Loucy (cell line): ENCODE data around the gene PPP2R1B.

ENCODE experiments used
- H2AFZ ChIP-seq: fragments of 200-600 bp; sonication (generic); 2 replicates; pipeline ENCODE4 v1.6.0; 2016; ENCODE audit warnings: antibody characterized with exemption, mild to moderate bottlenecking, low read length, moderate library complexity
- H3F3A ChIP-seq: fragments of 200-600 bp; 2 replicates; pipeline ENCODE4 v1.6.0; 2016; ENCODE audit warnings: antibody characterized with exemption, low read depth, mild to moderate bottlenecking
- H3K27me3 ChIP-seq: fragments of 200-600 bp; sonication (generic); 2 replicates; pipeline ENCODE4 v1.6.1; 2014; ENCODE audit warnings: low read length, mild to moderate bottlenecking; ENCODE audit not compliant: insufficient read depth, poor library complexity, severe bottlenecking
- H3K36me3 ChIP-seq: fragments of 200-600 bp; sonication (generic); 2 replicates; pipeline ENCODE4 v1.6.1; 2016; ENCODE audit warnings: low read length; ENCODE audit not compliant: insufficient read depth
- H3K4me1 ChIP-seq: fragments of 200-600 bp; sonication (generic); 2 replicates; pipeline ENCODE4 v1.5.1; 2014; ENCODE audit warnings: low read length, mild to moderate bottlenecking; ENCODE audit not compliant: insufficient read depth, poor library complexity, severe bottlenecking
- H3K4me2 ChIP-seq: fragments of 200-600 bp; sonication (generic); 2 replicates; pipeline ENCODE4 v1.6.0; 2014; ENCODE audit warnings: antibody characterized with exemption, low read length, low read depth, mild to moderate bottlenecking; ENCODE audit not compliant: poor library complexity, severe bottlenecking
- H3K4me3 ChIP-seq: fragments of 200-600 bp; sonication (generic); 2 replicates; pipeline ENCODE4 v1.5.1; 2014; ENCODE audit warnings: low read length, mild to moderate bottlenecking, mixed read lengths; ENCODE audit not compliant: poor library complexity, severe bottlenecking
- H3K79me2 ChIP-seq: fragments of 200-600 bp; sonication (generic); 2 replicates; pipeline ENCODE4 v1.6.1; 2014; ENCODE audit warnings: low read length; ENCODE audit not compliant: insufficient read depth
- H3K9ac ChIP-seq: fragments of 200-600 bp; sonication (generic); 2 replicates; pipeline ENCODE4 v1.6.0; 2014; ENCODE audit warnings: mild to moderate bottlenecking, low read depth, low read length, moderate library complexity; ENCODE audit not compliant: poor library complexity, severe bottlenecking
- H3K9me2 ChIP-seq: fragments of 200-600 bp; sonication (generic); replicated peaks from 2 replicates; pipeline ENCODE4 v1.6.1; 2016; ENCODE audit warnings: low read depth, low read length, mixed read lengths
- H3K9me3 ChIP-seq: fragments of 200-600 bp; sonication (generic); 2 replicates; pipeline ENCODE4 v1.6.1; 2014; ENCODE audit warnings: mild to moderate bottlenecking, antibody characterized with exemption, low read length, low read depth; ENCODE audit not compliant: insufficient read depth
- H4K20me1 ChIP-seq: fragments of 200-600 bp; sonication (generic); 2 replicates; pipeline ENCODE4 v1.6.0; 2014; ENCODE audit warnings: antibody characterized with exemption, low read length, mild to moderate bottlenecking; ENCODE audit not compliant: insufficient read depth, poor library complexity, severe bottlenecking
- CTCF ChIP-seq: fragments of 200-600 bp; sonication (generic); conservative IDR thresholded peaks from 2 replicates; pipeline ENCODE4 v1.5.1; 2014; ENCODE audit warnings: mild to moderate bottlenecking, antibody characterized with exemption, low read length
- EZH2phosphoT487 ChIP-seq: fragments of 200-600 bp; IDR thresholded peaks from 2 replicates; pipeline ENCODE4 v1.6.1; 2018; ENCODE audit warnings: antibody characterized with exemption, mild to moderate bottlenecking, moderate library complexity, borderline replicate concordance

PPP2R1B gene

DNA sequence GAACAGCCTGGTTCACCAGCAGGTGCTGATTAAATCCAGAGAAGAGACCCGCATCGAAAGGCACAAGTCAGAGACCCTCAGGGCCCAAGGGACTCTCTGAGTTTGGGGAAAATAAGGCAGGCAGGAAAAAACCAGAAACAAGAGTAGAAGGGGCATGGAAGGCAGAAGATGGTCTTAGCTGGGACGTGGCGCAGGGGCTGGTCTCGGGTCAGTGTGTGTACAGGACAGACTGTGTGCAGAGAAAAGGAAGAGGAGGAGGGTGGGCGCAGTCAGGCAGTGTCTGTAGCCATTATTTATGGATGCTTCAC, 31.3 kb downstream of the PPP2R1B start:
- Histone ChIP-seq H3K36me3 (peaks cover 19% of the 10 kb centered on the region; the same call in 1 of the 2 replicates), H3F3A (no peaks in the 10 kb centered on the region), H3K27me3 (no peaks in the 10 kb centered on the region), H4K20me1 (no peaks in the 10 kb centered on the region), H3K4me1 (no peaks in the 10 kb centered on the region), H3K79me2 (no peaks in the 10 kb centered on the region), H3K9me3 (no peaks in the 10 kb centered on the region), H3K9me2 (no peaks in the 10 kb centered on the region), H3K9ac (no peak overlapping the region), H3K4me3 (no peak overlapping the region), H2AFZ (no peak overlapping the region), H3K4me2 (no peak overlapping the region)
- TF ChIP-seq CTCF (no peak), EZH2phosphoT487 (no peak)

DNA sequence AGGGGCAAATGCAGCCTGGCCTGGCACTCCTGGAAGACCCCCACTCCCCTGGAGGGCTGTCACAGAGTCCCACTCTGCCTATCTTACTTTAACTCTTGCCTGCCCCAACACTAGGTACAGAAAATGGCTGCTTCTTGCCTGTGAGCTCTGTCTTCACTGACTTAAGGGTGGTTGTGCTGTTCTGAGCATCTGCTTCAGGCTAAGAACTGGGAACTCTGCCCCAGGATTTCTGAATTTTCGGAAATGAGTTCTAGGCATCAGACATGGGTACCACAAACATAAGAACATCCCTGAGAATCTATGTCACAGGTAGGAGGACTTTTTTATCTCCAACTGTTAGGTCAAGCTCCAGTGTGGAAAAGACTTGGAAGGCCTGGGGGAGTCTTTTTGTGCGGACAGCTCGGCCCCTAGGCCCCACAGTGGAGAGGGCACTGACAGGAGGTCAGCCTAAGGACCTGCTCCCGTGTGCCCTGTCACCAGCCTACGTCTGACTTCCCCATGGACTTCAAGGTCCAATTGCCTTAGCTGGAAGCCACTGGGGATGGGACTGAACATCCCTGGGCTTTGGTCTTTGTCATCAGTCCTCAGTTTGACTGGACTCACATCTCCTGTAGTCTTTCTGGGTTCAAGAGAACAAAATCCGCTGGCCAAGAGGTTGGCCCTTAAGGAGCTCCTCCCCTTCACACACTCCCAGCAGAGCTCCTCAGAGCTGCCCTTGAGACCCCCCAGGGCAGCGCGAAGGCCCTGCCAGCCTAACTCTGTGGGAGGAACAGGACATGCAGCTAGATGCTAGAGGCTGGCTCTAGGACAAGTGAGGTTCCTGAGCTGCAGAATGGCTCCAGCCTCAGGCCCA, 31.9 kb downstream of the PPP2R1B start:
- H3K9me3 ChIP-seq: no peaks in the 10 kb centered on the region
- no peaks in the 10 kb centered on the region for H3K79me2 ChIP-seq
- H3K4me3 ChIP-seq: no peak overlapping the region
- no peaks in the 10 kb centered on the region for H3F3A ChIP-seq
- H3K9ac ChIP-seq: no peak overlapping the region
- H2AFZ ChIP-seq: no peak overlapping the region
- H4K20me1 ChIP-seq: no peaks in the 10 kb centered on the region
- no peak for TF ChIP-seq EZH2phosphoT487
- no peak for TF ChIP-seq CTCF
- H3K4me1 ChIP-seq: no peaks in the 10 kb centered on the region
- H3K4me2 ChIP-seq: no peak overlapping the region
- H3K36me3 ChIP-seq: peaks cover 15% of the 10 kb centered on the region; the same call in 1 of the 2 replicates
- no peaks in the 10 kb centered on the region for H3K9me2 ChIP-seq
- H3K27me3 ChIP-seq: no peaks in the 10 kb centered on the region

GRCh38 chr11:111733611-111734088, 32.5 kb downstream of the PPP2R1B start:
- Histone ChIP-seq H3K9ac (no peak overlapping the region), H3K4me1 (no peaks in the 10 kb centered on the region), H3K79me2 (no peaks in the 10 kb centered on the region), H3K4me3 (no peak overlapping the region), H3K27me3 (no peaks in the 10 kb centered on the region), H3K36me3 (peaks cover 8% of the 10 kb centered on the region; the same call in 1 of the 2 replicates), H3F3A (no peaks in the 10 kb centered on the region), H2AFZ (no peak overlapping the region), H3K9me2 (no peaks in the 10 kb centered on the region), H3K9me3 (no peaks in the 10 kb centered on the region), H3K4me2 (no peak overlapping the region), H4K20me1 (no peaks in the 10 kb centered on the region)
- TF ChIP-seq EZH2phosphoT487 (no peak), CTCF (no peak)
